Transverse colon (tissue), 4 donors: ENCODE data around the gene RUNX1.

Experiments used
- EP300 ChIP-seq: sonication (generic); formaldehyde crosslinking; IDR thresholded peaks from one replicate; pipeline ENCODE4 v1.6.1; 2017; ENCODE audit warnings: antibody characterized with exemption, low read depth
- POLR2A ChIP-seq: fragments of 450-650 bp; IDR thresholded peaks from one replicate; pipeline ENCODE4 v1.6.1; 2016; ENCODE audit warnings: antibody characterized with exemption, mild to moderate bottlenecking, moderate library complexity
- POLR2AphosphoS5 ChIP-seq, 3 donors: sonication (generic); formaldehyde crosslinking; IDR thresholded peaks; one replicate each; pipeline ENCODE4 v1.6.1; 2016; ENCODE audit warnings: antibody characterized with exemption in 3 of 3
- TF ChIP-seq, protein P1 (sequence below), 5 experiments: fragments of 200-600 bp in 3 of 5; fragments of 450-650 bp in 2 of 5; sonication (generic) in 3 of 5; IDR thresholded peaks; 1 replicate in 2 of 5; 2 replicates in 3 of 5; pipeline ENCODE4 v1.5.1; 2016 to 2017; ENCODE audit warnings: antibody characterized with exemption in 5 of 5, inconsistent platforms in 3 of 5, mild to moderate bottlenecking in 2 of 5, moderate library complexity in 1 of 5

- TF ChIP-seq, protein P1, sequence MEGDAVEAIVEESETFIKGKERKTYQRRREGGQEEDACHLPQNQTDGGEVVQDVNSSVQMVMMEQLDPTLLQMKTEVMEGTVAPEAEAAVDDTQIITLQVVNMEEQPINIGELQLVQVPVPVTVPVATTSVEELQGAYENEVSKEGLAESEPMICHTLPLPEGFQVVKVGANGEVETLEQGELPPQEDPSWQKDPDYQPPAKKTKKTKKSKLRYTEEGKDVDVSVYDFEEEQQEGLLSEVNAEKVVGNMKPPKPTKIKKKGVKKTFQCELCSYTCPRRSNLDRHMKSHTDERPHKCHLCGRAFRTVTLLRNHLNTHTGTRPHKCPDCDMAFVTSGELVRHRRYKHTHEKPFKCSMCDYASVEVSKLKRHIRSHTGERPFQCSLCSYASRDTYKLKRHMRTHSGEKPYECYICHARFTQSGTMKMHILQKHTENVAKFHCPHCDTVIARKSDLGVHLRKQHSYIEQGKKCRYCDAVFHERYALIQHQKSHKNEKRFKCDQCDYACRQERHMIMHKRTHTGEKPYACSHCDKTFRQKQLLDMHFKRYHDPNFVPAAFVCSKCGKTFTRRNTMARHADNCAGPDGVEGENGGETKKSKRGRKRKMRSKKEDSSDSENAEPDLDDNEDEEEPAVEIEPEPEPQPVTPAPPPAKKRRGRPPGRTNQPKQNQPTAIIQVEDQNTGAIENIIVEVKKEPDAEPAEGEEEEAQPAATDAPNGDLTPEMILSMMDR (IDR thresholded peaks at IDR 0.05), result no peak
- TF ChIP-seq POLR2A, result no peak
- TF ChIP-seq POLR2AphosphoS5 (IDR thresholded peaks at IDR 0.05), result no peak
- no peak for TF ChIP-seq EP300
Measured at GRCh38 chr21:34897828-34898227, 151.3 kb downstream of the RUNX1 start.
